ENCODE measurements around the gene PPFIA2.

Gene PPFIA2

GRCh38 chr12:81450920-81451739 is 308.0 kb downstream of the PPFIA2 start:
- DNase-seq (ENCODE audit: low read depth): no peak

DNA sequence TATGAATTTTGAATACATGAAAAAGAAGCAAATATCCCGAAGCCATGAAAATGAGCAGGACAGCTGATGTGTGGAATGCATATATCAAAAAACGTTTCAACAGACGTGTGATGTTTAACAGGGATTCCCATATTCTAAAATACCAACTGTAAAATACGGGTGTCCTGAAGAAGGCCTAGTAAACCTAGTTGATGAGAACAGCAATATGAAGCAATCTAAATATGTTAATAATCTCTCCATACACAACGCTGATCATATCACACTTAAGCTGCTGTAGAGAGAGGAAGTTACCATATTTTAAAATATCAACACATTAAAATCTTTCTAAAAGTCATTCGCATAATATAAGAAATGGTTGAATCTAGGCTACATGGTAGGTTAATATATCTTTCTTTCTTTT is 317.5 kb downstream of the PPFIA2 start:
- DNase-seq (ENCODE audit: low read depth): no peak

DNA sequence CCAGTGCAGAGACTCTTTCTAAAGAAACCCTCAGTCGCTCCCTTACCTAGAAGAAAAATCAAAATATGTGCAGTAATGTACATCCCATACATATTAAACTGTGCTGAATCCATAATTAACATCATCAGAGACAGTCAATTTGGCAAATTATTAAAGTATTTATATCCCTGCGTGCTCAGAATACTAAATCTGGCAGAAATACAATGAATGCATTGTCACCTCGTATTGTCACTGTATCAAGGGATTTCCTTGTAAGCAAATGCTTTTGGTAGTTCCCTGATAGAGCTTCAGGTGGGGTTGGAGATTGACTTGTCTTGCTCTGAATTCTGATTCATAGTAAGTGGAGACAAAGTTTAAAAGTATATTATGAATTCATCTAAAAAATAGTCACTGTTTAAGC is 319.1 kb downstream of the PPFIA2 start:
- DNase-seq (ENCODE audit: low read depth): no peak

- no peak for DNase-seq (ENCODE audit: low read depth)
These were observed 319.8 kb downstream of the PPFIA2 start for GRCh38 chr12:81439344-81439743.

DNA sequence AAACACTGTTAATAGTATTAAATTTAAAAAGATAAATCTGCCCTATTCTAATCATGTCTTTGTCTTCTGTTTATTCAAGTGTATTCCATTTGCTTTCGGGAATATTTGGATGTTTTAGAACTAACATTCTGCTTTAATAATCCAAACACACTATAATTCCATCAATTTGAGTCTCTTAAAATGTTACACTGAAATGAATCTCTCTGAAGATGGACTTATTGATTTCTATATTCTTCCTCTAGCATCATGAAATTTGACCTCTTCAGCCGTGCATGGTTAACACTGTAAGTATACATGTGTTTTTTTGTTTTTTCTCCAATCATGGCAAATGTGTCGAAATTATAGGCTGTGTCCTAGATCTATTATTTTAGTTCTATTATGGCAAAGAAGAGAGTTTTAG is 342.1 kb downstream of the PPFIA2 start:
- no peak for DNase-seq (ENCODE audit: low read depth)

DNA sequence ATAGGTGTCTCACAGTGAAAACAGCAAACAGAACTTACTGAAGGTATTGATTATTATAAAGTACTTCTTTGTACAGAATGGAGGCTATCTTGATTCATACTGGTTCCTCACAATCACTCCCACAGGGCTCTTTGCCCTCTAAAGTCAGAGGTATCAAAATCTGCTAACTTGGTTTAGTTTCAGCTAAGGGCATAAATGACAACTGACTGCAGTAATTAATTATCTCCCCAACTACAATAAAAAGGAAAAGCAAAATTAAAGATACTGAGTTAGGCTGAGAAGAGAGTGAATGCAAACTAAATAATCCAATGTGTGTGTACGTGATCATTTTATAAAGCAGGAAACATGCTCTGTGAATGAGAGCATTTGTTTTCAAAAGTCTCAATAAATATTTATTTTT is 342.6 kb downstream of the PPFIA2 start:
- no peak for DNase-seq (ENCODE audit: low read depth)

DNA sequence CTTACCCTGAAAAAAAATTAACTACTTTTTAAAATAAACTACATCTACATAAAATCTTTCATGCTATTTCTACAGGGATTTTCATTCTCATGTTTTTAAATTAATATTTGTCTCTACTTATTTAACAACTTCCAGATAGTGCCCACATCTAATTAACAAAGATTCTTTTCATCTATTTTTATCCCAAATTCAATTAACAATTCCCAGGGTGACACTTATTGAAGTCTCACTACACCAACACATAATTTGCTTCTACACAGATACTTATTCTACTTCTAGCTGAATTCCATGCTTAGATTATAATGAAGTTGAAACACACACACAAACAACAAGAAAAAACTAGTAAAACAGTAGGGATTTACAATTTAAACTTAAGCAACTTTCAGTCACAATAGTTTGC is 344.7 kb downstream of the PPFIA2 start:
- DNase-seq (ENCODE audit: low read depth): no peak

DNA sequence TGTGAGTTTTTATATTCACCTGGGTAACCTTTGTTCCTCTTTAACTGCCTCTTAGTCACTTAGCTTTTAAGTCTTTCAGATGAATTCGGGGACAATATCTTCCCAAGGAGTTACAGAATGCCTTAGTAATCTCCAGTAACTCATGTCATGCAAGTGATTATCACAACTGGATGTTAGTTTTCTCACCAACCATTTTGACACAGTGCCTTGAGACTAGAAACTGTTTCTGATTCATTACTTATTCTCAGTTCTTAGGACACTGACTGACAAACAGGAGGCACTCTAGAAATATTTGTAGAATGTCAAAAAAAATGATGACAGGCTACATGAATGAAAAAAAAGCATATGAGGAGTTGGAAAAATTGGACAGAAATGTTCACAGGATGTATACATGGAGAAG is 346.2 kb downstream of the PPFIA2 start:
- DNase-seq (ENCODE audit: low read depth): no peak

- DNase-seq (ENCODE audit: low read depth): no peak
These were observed 355.8 kb downstream of the PPFIA2 start for GRCh38 chr12:81403348-81403747.

DNA sequence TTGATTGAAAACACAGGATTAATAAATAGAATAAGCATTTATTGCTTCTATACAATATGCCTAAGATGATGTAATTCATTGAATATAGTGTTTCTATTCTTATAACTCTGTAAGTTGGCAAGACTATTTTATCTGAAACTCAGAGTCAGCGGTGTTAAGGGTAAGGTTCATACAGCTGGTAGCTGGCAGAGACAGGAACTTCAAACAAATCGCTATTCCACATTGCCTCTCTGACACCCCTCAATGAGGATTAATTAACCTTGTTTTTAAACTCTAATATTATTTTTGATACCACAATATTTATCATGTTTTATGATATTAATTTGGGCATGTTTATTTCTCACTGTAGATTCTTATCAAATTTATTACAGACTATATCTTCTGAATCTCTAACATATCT is 357.9 kb downstream of the PPFIA2 start:
- no peak for DNase-seq (ENCODE audit: low read depth)

- no peak for DNase-seq (ENCODE audit: low read depth)
These were observed 359.1 kb downstream of the PPFIA2 start for GRCh38 chr12:81400024-81400423.

DNA sequence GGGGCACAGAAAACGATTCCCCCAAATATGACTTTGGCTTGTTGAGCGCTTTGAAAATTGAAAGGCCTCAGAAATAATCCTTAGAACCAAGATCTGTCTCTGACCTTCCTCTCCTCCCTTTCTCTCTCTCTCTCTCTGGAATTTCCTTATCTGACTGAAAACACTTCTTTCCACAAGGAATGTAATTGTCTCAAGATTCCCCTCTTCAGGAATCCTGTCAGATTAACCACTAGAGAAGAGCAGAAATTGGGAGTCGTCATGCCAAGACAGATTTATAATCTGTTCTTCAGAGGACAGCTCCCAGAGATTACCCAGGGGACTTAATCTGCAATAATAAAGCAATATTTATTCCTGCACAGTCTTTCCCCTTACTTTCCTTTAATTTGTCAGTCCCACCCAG is 363.7 kb downstream of the PPFIA2 start:
- DNase-seq (ENCODE audit: low read depth): no peak

- no peak for DNase-seq (ENCODE audit: low read depth)
These were observed 369.5 kb downstream of the PPFIA2 start for GRCh38 chr12:81389550-81390099.

DNA sequence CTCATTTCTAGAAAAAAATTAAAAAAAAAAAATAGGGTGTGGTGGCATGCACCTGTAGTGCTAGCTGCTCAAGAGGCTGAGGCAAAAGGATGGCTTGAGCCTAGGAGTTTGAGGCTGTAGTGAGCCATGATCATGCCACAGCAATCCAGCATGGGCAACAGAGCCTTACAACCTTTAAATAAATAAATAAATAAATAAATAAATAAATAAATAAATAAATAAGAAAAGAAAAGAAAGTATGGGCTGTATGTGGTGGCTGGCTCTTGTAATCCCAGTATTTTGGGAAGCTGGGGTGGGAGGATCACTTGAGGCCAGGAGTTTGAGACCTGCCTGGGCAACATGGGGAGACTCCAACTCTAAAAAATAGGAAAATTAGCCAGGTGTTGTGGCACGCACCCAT is 373.0 kb downstream of the PPFIA2 start:
- DNase-seq (ENCODE audit: low read depth): no peak

DNA sequence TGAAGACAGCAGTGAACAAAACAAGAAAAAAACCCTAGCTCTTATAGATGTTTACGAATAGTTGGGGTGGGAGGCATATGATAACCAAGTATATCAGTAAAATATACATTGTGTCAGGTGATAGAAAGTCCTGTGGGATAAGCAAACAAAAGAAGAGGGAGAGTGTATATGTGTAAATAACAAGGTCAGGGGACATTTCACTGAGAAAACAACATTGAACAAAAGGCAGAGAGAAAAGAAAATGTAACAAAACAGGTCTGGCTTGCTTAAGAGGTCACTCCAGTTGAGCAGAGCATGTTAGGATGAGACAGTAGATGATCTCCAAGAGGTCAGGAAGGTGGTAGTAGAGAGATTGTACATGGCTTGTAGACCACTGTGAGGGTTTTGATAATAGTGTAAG is 377.2 kb downstream of the PPFIA2 start:
- no peak for DNase-seq (ENCODE audit: low read depth)

DNA sequence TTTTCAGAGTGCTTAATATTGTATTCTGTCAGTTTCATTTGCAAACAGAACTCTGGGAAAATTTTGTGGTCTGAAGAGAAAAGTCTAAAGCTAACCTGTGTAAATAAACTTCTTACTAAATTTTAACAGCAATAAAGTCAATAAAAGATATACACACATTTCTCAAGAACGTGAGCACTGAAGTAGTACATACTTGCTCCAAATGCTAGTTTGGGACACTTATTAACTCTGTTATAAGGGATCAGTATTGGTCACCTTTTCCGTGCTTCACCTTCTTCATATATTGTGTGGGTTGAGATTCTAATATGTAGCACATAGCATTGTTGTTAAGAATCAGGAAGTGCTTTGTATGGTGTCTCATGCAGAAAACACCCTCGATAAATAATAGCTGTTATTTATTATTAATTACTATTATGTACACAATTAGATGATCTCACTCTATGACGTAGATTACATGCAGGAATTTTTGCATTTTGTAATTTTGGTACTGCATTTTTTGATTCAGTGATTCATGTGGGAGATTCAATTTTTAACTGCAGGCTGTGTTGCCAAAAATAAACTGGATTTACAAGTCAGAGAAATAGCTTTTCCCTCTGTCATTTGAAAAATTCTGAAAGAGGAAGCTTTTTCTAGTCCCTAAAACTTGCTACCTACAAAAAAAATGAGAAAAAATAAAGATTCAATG is 380.4 kb downstream of the PPFIA2 start:
- DNase-seq (ENCODE audit: low read depth): no peak

GRCh38 chr12:81377771-81378170 is 381.4 kb downstream of the PPFIA2 start:
- no peak for DNase-seq (ENCODE audit: low read depth)

GRCh38 chr12:81375969-81376368 is 383.2 kb downstream of the PPFIA2 start:
- no peak for DNase-seq (ENCODE audit: low read depth)

DNA sequence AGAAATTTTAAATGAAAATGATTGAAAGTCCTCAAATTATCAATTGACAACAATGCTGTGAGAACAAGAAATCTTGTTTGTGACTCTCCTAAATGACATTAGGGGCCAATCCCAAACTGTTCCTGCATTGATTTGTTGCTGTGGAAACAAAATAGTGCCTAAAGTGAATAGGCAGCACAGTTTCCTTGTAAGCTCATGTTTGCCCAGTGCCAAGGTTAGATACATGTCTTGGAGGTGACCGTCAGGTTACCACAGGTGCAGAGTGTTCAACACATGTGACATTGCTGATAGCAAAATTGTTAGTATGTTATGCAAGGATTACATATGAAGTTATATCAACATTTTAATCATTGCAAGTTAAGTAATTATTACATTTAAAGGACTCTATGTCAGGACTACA is 388.7 kb downstream of the PPFIA2 start:
- DNase-seq (ENCODE audit: low read depth): no peak

DNA sequence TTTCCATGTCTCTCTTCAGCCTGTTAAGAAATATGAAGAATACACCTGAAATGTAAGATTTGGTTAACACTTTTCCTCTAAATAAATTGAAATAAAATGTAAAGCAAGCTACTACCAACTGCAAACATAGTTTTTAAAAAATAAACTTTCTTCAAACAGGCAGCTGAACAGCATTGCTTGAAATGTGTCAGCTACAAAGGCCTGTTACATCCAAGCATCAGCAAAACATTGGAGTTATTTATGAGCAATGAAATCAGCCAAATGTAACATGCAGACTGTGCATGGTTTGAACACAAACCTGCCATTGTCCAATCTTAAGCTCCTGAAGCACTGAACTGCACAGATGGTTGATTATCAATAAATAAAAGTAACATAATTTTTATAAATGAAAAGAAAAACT is 390.0 kb downstream of the PPFIA2 start:
- no peak for DNase-seq (ENCODE audit: low read depth)

DNA sequence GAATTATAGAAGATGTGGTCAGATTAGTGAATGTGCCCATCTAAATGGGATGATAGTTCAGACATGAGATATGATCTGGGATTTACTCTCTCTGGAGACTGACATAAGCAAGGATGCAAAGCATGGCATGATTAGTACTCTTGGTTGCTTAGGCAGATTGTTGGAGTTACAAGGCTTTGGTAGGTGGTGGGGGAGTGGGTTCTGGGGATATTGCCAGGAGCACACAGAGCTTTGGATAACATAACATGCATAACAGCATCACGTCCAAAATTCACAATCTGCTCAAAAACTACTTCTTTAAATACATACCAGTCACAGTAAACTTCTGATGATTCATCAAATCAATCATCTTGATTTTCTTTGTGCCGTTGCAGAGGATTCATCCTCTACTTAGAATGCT is 393.9 kb downstream of the PPFIA2 start:
- DNase-seq (ENCODE audit: low read depth): no peak

DNA sequence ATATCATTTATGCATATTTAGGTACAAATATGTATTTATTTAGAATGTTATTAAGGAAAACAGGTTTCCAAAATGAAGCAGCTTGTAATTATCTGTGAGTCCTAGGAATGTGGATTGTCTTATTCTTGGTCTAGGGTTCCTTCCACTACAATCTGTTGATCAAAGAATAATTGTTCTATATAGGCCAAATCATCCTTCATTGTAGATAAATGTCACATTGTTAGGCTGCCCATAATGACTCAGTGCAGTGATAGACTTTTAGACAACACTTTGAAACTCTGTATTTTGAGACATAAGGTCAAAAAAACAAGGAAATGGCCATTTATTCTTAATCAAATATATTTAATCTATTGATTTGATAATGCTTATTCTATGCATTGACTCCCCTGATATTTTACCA is 398.2 kb downstream of the PPFIA2 start:
- no peak for DNase-seq (ENCODE audit: low read depth)

GRCh38 chr12:81359736-81360135 is 399.4 kb downstream of the PPFIA2 start:
- DNase-seq (ENCODE audit: low read depth): no peak

Data from T follicular helper cell (primary cell).